Measurements from ENCODE around the gene AUH. TPM values are rescaled to one million over a fixed set of nuclear protein-coding genes. Genes with fewer than 3 reads are reported as not detected.

AUH gene
- total and polyA plus RNA-seq, 10 of the 15 experiments (the other 5 are each of a cell fraction or from before 2014, with no cell fraction given): 1.7 to 7.3 (median 4.6) TPM

GRCh38 chr9:91265514-91265913, 96.2 kb downstream of the AUH start:
- in situ Hi-C loops (cut with MboI) (no loop called here), intact Hi-C loops (cut with micrococcal nuclease; ENCODE audit: unreplicated experiment) (no loop called here)
- no peak overlapping the region for H3K4me3 ChIP-seq
- ChIA-PET RAD21 (ENCODE audit: unreplicated experiment) (no interaction called here), SMC1A (ENCODE audit: uncharacterized antibody, unreplicated experiment) (no interaction called here), POLR2A (no interaction called here), CTCF (no interaction called here)
- no peak for FAIRE-seq
- no peaks in the 10 kb centered on the region for H3K4me1 ChIP-seq (ENCODE audit: control insufficient read depth, insufficient read depth, low read length)
- no peak for TF ChIP-seq JUND (IDR thresholded peaks at IDR 0.05; ENCODE audit: low read depth, low read length)
- no peak for TF ChIP-seq SMAD1 (IDR thresholded peaks at IDR 0.05; ENCODE audit: low read depth, partially characterized antibody)
- TF ChIP-seq, protein P1, sequence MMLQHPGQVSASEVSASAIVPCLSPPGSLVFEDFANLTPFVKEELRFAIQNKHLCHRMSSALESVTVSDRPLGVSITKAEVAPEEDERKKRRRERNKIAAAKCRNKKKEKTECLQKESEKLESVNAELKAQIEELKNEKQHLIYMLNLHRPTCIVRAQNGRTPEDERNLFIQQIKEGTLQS (IDR thresholded peaks at IDR 0.05; ENCODE audit: borderline replicate concordance, extremely low read depth, low read depth, low read length): no peak
- no peak for TF ChIP-seq MEF2A (IDR thresholded peaks at IDR 0.05; ENCODE audit: insufficient read depth, low read depth, low read length)
- no peak for TF ChIP-seq MTA3 (IDR thresholded peaks at IDR 0.05; ENCODE audit: borderline replicate concordance, low read length)
- TF ChIP-seq FOXK2 (IDR thresholded peaks at IDR 0.05): no peak
- TF ChIP-seq SMARCA5 (IDR thresholded peaks at IDR 0.05): no peak
- TF ChIP-seq GABPA (IDR thresholded peaks at IDR 0.05; ENCODE audit: low read depth): no peak
- no peak for TF ChIP-seq ZNF592 (IDR thresholded peaks at IDR 0.05)
- no peak for TF ChIP-seq HCFC1 (IDR thresholded peaks at IDR 0.05; ENCODE audit: low read length)
- no peak for TF ChIP-seq NBN (IDR thresholded peaks at IDR 0.05)
- TF ChIP-seq RB1 (IDR thresholded peaks at IDR 0.05; ENCODE audit: borderline replicate concordance): no peak
- WGBS (ENCODE audit: insufficient coverage, insufficient replicate concordance, low lambda C conversion rate, missing lambda C conversion rate): 91% methylated on average over 5 of the region's 5 CpGs
- H3K79me2 ChIP-seq (ENCODE audit: control insufficient read depth, insufficient read depth, low read length): no peaks in the 10 kb centered on the region
- H3K9ac ChIP-seq (ENCODE audit: control insufficient read depth, insufficient read depth, low read length): no peak overlapping the region
- no peak for ATAC-seq
- no peak overlapping the region for H3K4me2 ChIP-seq (ENCODE audit: control insufficient read depth, insufficient read depth)
- BruUV-seq (replicated peaks): no TSS peak
- H3K36me3 ChIP-seq (ENCODE audit: control insufficient read depth in 2 of 2, insufficient read depth in 2 of 2, low read length in 1 of 2): no peaks in the 10 kb centered on the region
- no peaks in the 10 kb centered on the region for H4K20me1 ChIP-seq (ENCODE audit: control insufficient read depth, insufficient read depth)
- H2AFZ ChIP-seq (ENCODE audit: control insufficient read depth, low read depth, low read length): no peak overlapping the region
- no peaks in the 10 kb centered on the region for H3K9me3 ChIP-seq (replicated peaks; ENCODE audit: control insufficient read depth, insufficient read depth, low read length)
- H3K27me3 ChIP-seq (replicated peaks in 1 of 2; ENCODE audit: control insufficient read depth in 2 of 2, insufficient read depth in 2 of 2, low read length in 1 of 2): no peaks in the 10 kb centered on the region
- DNase-seq (ENCODE audit: low read depth, low spot score): no peak
- H3K27ac ChIP-seq (ENCODE audit: control insufficient read depth, insufficient read depth): no peak overlapping the region
